Measurements from ENCODE around the gene CRACDL.

CRACDL gene

GRCh38 chr2:98947554-98947953 is 11.5 kb upstream of the CRACDL start:
- H4K20me1 ChIP-seq (ENCODE audit: control insufficient read depth, insufficient read depth, low read depth, low read length), result no peaks in the 10 kb centered on the region
- no peaks in the 10 kb centered on the region for H3K36me3 ChIP-seq (ENCODE audit: control insufficient read depth, low read length)
- no peak for TF ChIP-seq EZH2phosphoT487 (IDR thresholded peaks at IDR 0.05; ENCODE audit: borderline replicate concordance, low read length)
- no peak for TF ChIP-seq CTCF (IDR thresholded peaks at IDR 0.05; ENCODE audit: low read depth, low read length, poor library complexity, severe bottlenecking)
- no peak overlapping the region for H3K27ac ChIP-seq (ENCODE audit: low read depth, low read length)
- no peaks in the 10 kb centered on the region for H3K9me2 ChIP-seq (replicated peaks; ENCODE audit: control insufficient read depth, low read length)
- no peak overlapping the region for H3K4me2 ChIP-seq (ENCODE audit: low read length)
- H3K4me1 ChIP-seq (ENCODE audit: control insufficient read depth, low read length), result no peaks in the 10 kb centered on the region
- H3F3A ChIP-seq (ENCODE audit: control insufficient read depth, insufficient read depth), result no peaks in the 10 kb centered on the region
- H3K27me3 ChIP-seq (ENCODE audit: control insufficient read depth, low read length), result no peaks in the 10 kb centered on the region
- no peaks in the 10 kb centered on the region for H3K79me2 ChIP-seq (ENCODE audit: control insufficient read depth, low read length)
- no peak overlapping the region for H3K4me3 ChIP-seq (ENCODE audit: low read length)
- H3K9me3 ChIP-seq (ENCODE audit: control insufficient read depth, insufficient read depth, low read length), result no peaks in the 10 kb centered on the region

DNA sequence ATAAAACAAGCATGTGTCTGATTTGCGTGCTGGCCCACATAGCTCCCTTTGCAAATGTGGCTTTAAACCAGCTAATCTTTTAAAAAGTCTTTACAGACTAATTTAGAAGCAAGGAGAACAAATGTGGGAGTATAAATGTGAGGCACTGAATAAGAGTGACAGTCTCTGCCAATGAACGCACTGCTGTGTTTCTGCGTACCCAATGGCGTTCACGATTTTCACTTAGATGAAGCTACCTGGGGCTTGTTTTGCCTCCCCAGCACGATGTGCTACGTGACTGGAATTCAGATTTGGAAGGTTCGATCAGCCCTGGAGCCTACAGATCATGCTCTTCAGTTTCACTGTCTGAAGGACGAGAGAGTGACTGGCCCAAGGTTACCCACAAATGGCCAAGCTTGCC is 10.8 kb upstream of the CRACDL start:
- Histone ChIP-seq H3K9me2 (replicated peaks; ENCODE audit: control insufficient read depth, low read length) (no peaks in the 10 kb centered on the region), H3K27ac (ENCODE audit: low read depth, low read length) (no peak overlapping the region), H3K36me3 (ENCODE audit: control insufficient read depth, low read length) (no peaks in the 10 kb centered on the region), H3K4me2 (ENCODE audit: low read length) (no peak overlapping the region), H3F3A (ENCODE audit: control insufficient read depth, insufficient read depth) (no peaks in the 10 kb centered on the region), H3K27me3 (ENCODE audit: control insufficient read depth, low read length) (no peaks in the 10 kb centered on the region), H3K79me2 (ENCODE audit: control insufficient read depth, low read length) (no peaks in the 10 kb centered on the region), H4K20me1 (ENCODE audit: control insufficient read depth, insufficient read depth, low read depth, low read length) (no peaks in the 10 kb centered on the region), H3K4me3 (ENCODE audit: low read length) (no peak overlapping the region), H3K9me3 (ENCODE audit: control insufficient read depth, insufficient read depth, low read length) (no peaks in the 10 kb centered on the region), H3K4me1 (ENCODE audit: control insufficient read depth, low read length) (no peaks in the 10 kb centered on the region)
- no peak for TF ChIP-seq EZH2phosphoT487 (IDR thresholded peaks at IDR 0.05; ENCODE audit: borderline replicate concordance, low read length)
- TF ChIP-seq CTCF (IDR thresholded peaks at IDR 0.05; ENCODE audit: low read depth, low read length, poor library complexity, severe bottlenecking), result no peak

GRCh38 chr2:98944775-98945174 is 8.8 kb upstream of the CRACDL start:
- no peak overlapping the region for H3K27ac ChIP-seq (ENCODE audit: low read depth, low read length)
- no peaks in the 10 kb centered on the region for H3K4me1 ChIP-seq (ENCODE audit: control insufficient read depth, low read length)
- H3K4me3 ChIP-seq (ENCODE audit: low read length), result no peak overlapping the region
- no peaks in the 10 kb centered on the region for H3F3A ChIP-seq (ENCODE audit: control insufficient read depth, insufficient read depth)
- no peaks in the 10 kb centered on the region for H3K9me2 ChIP-seq (replicated peaks; ENCODE audit: control insufficient read depth, low read length)
- no peak overlapping the region for H3K4me2 ChIP-seq (ENCODE audit: low read length)
- TF ChIP-seq CTCF (IDR thresholded peaks at IDR 0.05; ENCODE audit: low read depth, low read length, poor library complexity, severe bottlenecking), result no peak
- no peak for TF ChIP-seq EZH2phosphoT487 (IDR thresholded peaks at IDR 0.05; ENCODE audit: borderline replicate concordance, low read length)
- H3K9me3 ChIP-seq (ENCODE audit: control insufficient read depth, insufficient read depth, low read length), result no peaks in the 10 kb centered on the region
- H3K79me2 ChIP-seq (ENCODE audit: control insufficient read depth, low read length), result no peaks in the 10 kb centered on the region
- H3K36me3 ChIP-seq (ENCODE audit: control insufficient read depth, low read length), result no peaks in the 10 kb centered on the region
- H3K27me3 ChIP-seq (ENCODE audit: control insufficient read depth, low read length), result no peaks in the 10 kb centered on the region
- no peaks in the 10 kb centered on the region for H4K20me1 ChIP-seq (ENCODE audit: control insufficient read depth, insufficient read depth, low read depth, low read length)

GRCh38 chr2:98940102-98940501 is 4.1 kb upstream of the CRACDL start:
- no peaks in the 10 kb centered on the region for H3F3A ChIP-seq (ENCODE audit: control insufficient read depth, insufficient read depth)
- no peak overlapping the region for H3K27ac ChIP-seq (ENCODE audit: low read depth, low read length)
- no peak overlapping the region for H3K4me2 ChIP-seq (ENCODE audit: low read length)
- H3K4me1 ChIP-seq (ENCODE audit: control insufficient read depth, low read length), result no peaks in the 10 kb centered on the region
- H3K4me3 ChIP-seq (ENCODE audit: low read length), result no peak overlapping the region
- H3K9me3 ChIP-seq (ENCODE audit: control insufficient read depth, insufficient read depth, low read length), result no peaks in the 10 kb centered on the region
- H3K79me2 ChIP-seq (ENCODE audit: control insufficient read depth, low read length), result no peaks in the 10 kb centered on the region
- H3K9me2 ChIP-seq (replicated peaks; ENCODE audit: control insufficient read depth, low read length), result no peaks in the 10 kb centered on the region
- H3K36me3 ChIP-seq (ENCODE audit: control insufficient read depth, low read length), result no peaks in the 10 kb centered on the region
- peaks cover 3% of the 10 kb centered on the region; the same call in 1 of the 2 replicates for H3K27me3 ChIP-seq (ENCODE audit: control insufficient read depth, low read length)
- no peaks in the 10 kb centered on the region for H4K20me1 ChIP-seq (ENCODE audit: control insufficient read depth, insufficient read depth, low read depth, low read length)
- TF ChIP-seq EZH2phosphoT487 (IDR thresholded peaks at IDR 0.05; ENCODE audit: borderline replicate concordance, low read length), result no peak
- TF ChIP-seq CTCF (IDR thresholded peaks at IDR 0.05; ENCODE audit: low read depth, low read length, poor library complexity, severe bottlenecking), result no peak

All from DOHH2 (cell line).